Measurements from ENCODE around the gene LSM4. TPM values are rescaled to one million over a fixed set of nuclear protein-coding genes. Genes with fewer than 3 reads are reported as not detected.

LSM4 gene
- polyA plus RNA-seq, 4 donors, result 58.7 to 105 (median 86.2) TPM

DNA sequence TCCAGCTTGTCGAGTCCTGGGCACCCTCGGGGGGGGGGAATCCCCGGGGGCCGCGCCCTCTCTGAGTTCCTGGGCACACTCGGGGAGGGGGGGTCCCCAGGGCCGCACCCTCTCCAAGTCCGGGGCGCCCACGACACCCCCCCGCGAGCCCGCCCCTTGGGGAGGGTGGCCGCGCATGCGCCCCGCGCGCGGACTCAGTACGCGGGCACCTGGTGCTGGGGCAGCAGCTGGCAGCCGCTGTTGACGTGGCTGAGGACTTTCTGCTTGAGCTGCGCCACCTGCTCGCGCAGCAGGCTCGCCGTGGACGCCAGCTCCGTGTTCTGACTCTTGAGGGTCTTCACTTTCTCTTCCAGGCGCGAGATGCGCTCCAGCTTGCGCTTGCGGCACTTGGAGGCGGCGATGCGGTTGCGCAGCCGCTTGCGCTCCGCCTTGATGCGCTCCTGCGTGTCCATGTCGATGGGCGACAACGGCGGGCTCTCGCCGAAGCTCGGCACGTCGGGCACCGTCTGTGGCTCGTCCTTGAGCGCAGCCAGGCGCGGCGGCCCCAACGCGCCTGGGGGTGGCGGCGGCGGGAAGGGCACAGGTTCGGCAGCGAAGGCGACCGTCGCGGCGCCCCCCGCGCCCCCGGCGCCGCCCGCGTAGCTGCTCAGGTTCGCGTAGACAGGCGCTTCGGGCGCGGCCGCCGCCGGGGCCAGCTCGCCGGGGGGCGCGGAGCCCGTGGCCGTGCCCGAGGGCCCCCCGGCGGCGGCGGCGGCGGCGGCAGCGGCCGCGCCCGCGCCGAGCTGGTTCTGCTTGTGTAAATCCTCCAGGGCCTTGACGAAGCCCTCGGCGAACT, 42.4 kb downstream of the LSM4 start:
- DNase-seq (ENCODE audit: low read depth in 4 of 4, low spot score in 3 of 4), result no peak

GRCh38 chr19:18279516-18280246, 43.2 kb downstream of the LSM4 start:
- peak; percentile 85 to 93 (median 91) for DNase-seq (ENCODE audit: low read depth in 4 of 4, low spot score in 3 of 4)

GRCh38 chr19:18279266-18279515, 43.7 kb downstream of the LSM4 start:
- no peak for DNase-seq (ENCODE audit: low read depth in 4 of 4, low spot score in 3 of 4)

GRCh38 chr19:18278521-18279265, 44.2 kb downstream of the LSM4 start:
- DNase-seq (ENCODE audit: low read depth in 4 of 4, low spot score in 3 of 4), result no peak

GRCh38 chr19:18274781-18275356, 48.0 kb downstream of the LSM4 start:
- DNase-seq (ENCODE audit: low read depth in 4 of 4, low spot score in 3 of 4), result no peak

DNA sequence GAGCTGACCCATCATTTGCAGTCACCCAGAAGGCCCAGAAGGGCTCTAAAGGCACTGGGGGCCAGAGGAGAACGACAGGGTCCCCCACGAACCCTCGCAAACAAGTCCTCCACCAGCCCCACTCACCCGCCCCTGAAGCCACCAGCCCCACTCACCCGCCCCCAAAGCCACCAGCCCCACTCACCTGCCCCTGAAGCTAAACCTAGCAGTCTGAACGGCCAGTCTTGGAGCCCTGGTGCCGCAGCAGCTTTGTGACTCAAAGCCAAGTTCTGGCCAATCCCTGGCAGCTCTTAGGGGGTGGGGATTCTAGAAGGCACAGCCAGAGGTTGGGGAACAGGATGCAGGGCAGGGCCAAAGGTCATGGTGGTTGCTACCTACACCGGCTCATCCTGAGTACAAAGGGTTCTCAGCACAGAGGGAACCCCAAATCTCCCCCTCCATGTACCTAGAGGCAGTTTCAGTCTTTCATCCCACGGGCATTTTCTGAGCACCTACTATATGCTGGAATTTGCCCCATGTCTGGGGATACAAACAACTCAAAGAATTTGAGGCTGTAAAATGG, 48.6 kb downstream of the LSM4 start, which contains the start of gene IQCN:
Gene IQCN (minus strand): TSS at position 234 of the 562 bp plus-strand sequence. CDS start 4,974 bp downstream, outside the sequence.
- DNase-seq (ENCODE audit: low read depth in 4 of 4, low spot score in 3 of 4), result no peak

DNA sequence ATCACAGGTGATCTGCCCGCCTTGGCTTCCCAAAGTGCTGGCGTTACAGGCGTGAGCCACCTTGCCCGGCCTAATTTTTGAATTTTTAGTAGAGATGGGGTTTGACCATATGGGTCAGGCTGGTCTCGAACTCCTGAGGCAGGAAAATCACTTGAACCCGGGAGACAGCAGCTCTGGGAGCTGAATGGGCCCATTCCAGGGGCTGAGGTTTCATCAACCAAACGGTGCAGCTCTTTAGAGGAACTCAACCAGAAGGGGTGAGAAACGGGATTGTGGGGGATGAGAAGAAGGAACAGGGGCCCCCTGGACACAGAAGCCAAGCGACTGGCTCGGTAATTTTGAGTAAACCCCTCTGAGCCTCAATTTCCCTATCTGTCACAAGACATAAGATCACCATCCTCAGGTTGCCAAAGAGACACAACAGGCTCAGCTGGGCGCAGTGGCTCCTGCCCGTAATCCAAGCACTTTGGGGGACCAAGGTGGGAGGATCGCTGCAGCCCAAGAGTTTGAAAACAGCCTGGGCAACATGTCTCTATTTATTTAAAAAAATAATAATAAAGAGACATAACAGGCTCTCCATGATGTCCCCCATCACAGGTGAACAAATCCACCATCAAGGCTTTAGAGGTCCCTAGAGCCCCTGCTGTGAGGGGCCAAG, 49.2 kb downstream of the LSM4 start:
- no peak for DNase-seq (ENCODE audit: low read depth in 4 of 4, low spot score in 3 of 4)

GRCh38 chr19:18271433-18271841, 51.4 kb downstream of the LSM4 start:
- DNase-seq (ENCODE audit: low read depth in 4 of 4, low spot score in 3 of 4), result no peak

GRCh38 chr19:18270326-18270725, 52.5 kb downstream of the LSM4 start:
- no peak for DNase-seq (ENCODE audit: low read depth in 4 of 4, low spot score in 3 of 4)

GRCh38 chr19:18269070-18269723, 53.7 kb downstream of the LSM4 start:
- no peak for DNase-seq (ENCODE audit: low read depth in 4 of 4, low spot score in 3 of 4)

DNA sequence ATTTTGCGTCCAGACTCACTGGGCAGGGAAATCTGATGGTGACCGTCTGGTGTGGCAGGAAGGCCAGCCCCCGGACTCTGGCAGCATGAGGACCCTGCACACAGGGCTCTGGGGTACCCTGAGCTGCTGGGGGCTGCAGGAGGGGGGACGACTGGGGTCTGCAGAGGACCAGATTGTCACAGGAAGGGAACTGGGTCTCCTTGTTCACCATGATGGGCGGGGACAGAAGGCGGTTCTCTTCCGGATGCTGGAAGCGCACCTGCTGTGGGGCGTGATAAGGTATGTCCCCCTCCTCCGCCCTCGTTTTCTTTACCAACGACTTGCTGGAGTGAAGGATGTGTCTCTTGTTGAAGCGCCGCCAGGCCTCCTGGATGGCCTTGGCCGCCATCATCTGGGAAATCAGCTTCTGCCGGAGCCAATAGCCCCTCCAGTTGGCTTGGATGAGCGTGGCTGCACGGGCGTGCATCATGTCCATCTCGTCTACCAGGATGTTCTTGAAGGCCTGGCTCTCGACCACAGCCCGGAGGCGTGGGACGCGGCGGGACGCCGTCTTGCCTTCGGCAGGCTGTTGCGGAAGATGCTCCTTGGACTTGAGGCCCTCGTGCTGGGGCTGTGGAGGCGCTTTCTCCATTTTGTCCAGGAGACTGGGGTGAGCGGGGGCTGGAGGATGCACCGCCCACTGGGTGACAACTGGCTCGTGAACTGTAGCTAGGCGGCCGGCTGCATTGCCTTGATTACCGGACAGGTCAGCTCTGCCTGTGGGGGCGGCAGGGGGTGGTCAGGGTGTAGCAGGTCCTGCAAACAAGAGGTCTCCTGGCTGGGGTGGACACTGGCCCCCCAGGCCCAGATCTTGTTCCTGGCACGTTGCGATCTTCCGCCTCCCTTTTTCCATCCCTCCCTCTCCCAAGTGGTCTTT, 55.8 kb downstream of the LSM4 start:
- DNase-seq (ENCODE audit: low read depth in 4 of 4, low spot score in 3 of 4), result no peak

DNA sequence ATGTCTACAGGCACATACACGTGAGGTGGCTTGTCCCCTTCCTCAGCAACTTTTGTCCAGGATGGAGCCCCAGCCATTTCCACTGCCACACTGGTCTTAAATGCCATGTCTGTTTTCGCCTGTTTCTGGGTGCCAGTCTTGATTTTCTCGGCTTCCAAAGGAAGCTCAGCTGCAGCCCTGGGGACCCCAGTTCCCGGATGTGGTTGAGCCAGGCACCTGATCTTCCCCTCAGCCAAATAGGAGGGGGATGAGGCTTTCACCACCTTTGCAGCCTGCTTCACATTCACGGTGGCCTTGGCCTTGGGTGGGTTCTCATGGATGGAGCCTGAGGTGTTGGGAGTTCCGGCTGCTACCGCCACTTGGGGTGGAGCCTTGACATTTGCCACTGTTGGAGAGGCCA, 57.3 kb downstream of the LSM4 start:
- no peak for DNase-seq (ENCODE audit: low read depth in 4 of 4, low spot score in 3 of 4)

- no peak for DNase-seq (ENCODE audit: low read depth in 4 of 4, low spot score in 3 of 4)
Observed at GRCh38 chr19:18264971-18265540, 57.8 kb downstream of the LSM4 start.

GRCh38 chr19:18264137-18264854, 58.6 kb downstream of the LSM4 start:
- no peak for DNase-seq (ENCODE audit: low read depth in 4 of 4, low spot score in 3 of 4)

GRCh38 chr19:18263324-18264136, 59.3 kb downstream of the LSM4 start:
- no peak for DNase-seq (ENCODE audit: low read depth in 4 of 4, low spot score in 3 of 4)

DNA sequence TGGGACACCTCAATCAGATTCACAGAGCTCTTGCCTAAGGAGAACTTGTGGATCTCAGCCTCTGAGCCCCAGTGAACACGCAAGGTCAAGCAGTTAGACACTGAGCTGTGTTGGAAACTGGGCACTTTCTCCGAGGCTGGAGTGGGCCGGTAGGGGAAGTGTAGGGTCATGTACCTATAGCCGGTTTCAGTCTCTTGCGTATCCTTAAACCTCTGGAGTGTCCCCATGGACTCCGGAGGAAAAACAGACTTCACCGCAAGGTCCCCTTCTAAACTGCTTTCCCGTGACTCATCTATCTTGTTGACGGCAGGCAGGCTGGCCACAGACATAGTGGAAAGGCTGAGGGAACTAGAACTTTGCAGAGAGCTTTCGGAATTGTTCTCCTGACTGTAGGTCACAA, 60.0 kb downstream of the LSM4 start:
- no peak for DNase-seq (ENCODE audit: low read depth in 4 of 4, low spot score in 3 of 4)

- DNase-seq (ENCODE audit: low read depth in 4 of 4, low spot score in 3 of 4), result no peak
Observed at GRCh38 chr19:18262144-18262543, 60.7 kb downstream of the LSM4 start.

All from left renal pelvis (tissue), 4 donors.